HEK293 (cell line): Measurements from ENCODE around the gene SRSF12.

Experiments
- CTCF ChIA-PET: fragments of 350-600 bp; formaldehyde crosslinking; extraction: SDS; loops from one replicate; lab custom pipeline; 2021; ENCODE audit warnings: antibody characterized with exemption; lab: Yijun Ruan, JAX
- POLR2A ChIA-PET: fragments of 300-600 bp; formaldehyde crosslinking; extraction: SDS; loops from one replicate; lab custom pipeline; 2020; ENCODE audit warnings: antibody characterized with exemption, inconsistent platforms; lab: Yijun Ruan, JAX
- H3K27ac ChIP-seq: fragments of 200-500 bp; sonication (Bioruptor generic); 2 replicates; pipeline ENCODE4 v1.5.1; 2014; ENCODE audit warnings: low read depth, low read length, control low read depth, inconsistent platforms; ENCODE audit errors: extremely low read depth
- H3K36me3 ChIP-seq, 2 experiments: fragments of 200-500 bp in 1 of 2; sonication (Bioruptor generic) in 1 of 2; 1 replicate in 1 of 2; 2 replicates in 1 of 2; pipeline ENCODE4 v1.5.1; 2014 to 2017; ENCODE audit warnings: inconsistent platforms in 2 of 2, low read length in 2 of 2; ENCODE audit not compliant: control insufficient read depth in 2 of 2, insufficient read depth in 1 of 2
- H3K4me1 ChIP-seq: fragments of 200-500 bp; sonication (Bioruptor generic); 2 replicates; pipeline ENCODE4 v1.5.1; 2014; ENCODE audit warnings: mild to moderate bottlenecking, low read length, inconsistent platforms; ENCODE audit not compliant: control insufficient read depth, insufficient read depth
- H3K4me3 ChIP-seq: 2 replicates; pipeline ENCODE4 v1.5.1; 2011; ENCODE audit warnings: low read depth, mild to moderate bottlenecking, control low read depth, low read length, moderate library complexity
- H3K9me3 ChIP-seq: fragments of 200-500 bp; sonication (Bioruptor generic); 2 replicates; pipeline ENCODE4 v1.5.1; 2014; ENCODE audit warnings: low read depth, low read length, inconsistent platforms; ENCODE audit not compliant: control insufficient read depth, insufficient read depth
- GLIS2 ChIP-seq: fragments of 450-650 bp; formaldehyde crosslinking; IDR thresholded peaks from 2 replicates; pipeline ENCODE4 v1.5.1; 2016; ENCODE audit warnings: missing biosample characterization, missing genetic modification characterization
- IKZF3 ChIP-seq: fragments of 450-650 bp; IDR thresholded peaks from 2 replicates; pipeline ENCODE4 v1.5.0; 2018; ENCODE audit warnings: missing biosample characterization, mild to moderate bottlenecking, missing genetic modification characterization, moderate library complexity
- KLF1 ChIP-seq: fragments of 450-650 bp; formaldehyde crosslinking; IDR thresholded peaks from 2 replicates; pipeline ENCODE4 v1.5.1; 2016; ENCODE audit warnings: missing biosample characterization, missing genetic modification characterization
- KLF8 ChIP-seq: fragments of 450-650 bp; formaldehyde crosslinking; IDR thresholded peaks from 2 replicates; pipeline ENCODE4 v1.5.1; 2016; ENCODE audit warnings: missing biosample characterization, missing genetic modification characterization
- KLF9 ChIP-seq: fragments of 450-650 bp; formaldehyde crosslinking; IDR thresholded peaks from 2 replicates; pipeline ENCODE4 v1.5.1; 2016; ENCODE audit warnings: missing biosample characterization, missing genetic modification characterization, low read depth
- SP2 ChIP-seq: fragments of 450-650 bp; formaldehyde crosslinking; IDR thresholded peaks from 2 replicates; pipeline ENCODE4 v1.5.1; 2016; ENCODE audit warnings: missing biosample characterization, missing genetic modification characterization
- ZFP37 ChIP-seq: fragments of 450-650 bp; formaldehyde crosslinking; IDR thresholded peaks from 2 replicates; pipeline ENCODE4 v1.5.1; 2016; ENCODE audit warnings: missing biosample characterization, missing genetic modification characterization
- ZFP69B ChIP-seq: fragments of 450-650 bp; formaldehyde crosslinking; IDR thresholded peaks from 2 replicates; pipeline ENCODE4 v1.5.1; 2016; ENCODE audit warnings: missing biosample characterization, missing genetic modification characterization
- ZNF155 ChIP-seq: fragments of 450-650 bp; formaldehyde crosslinking; IDR thresholded peaks from 2 replicates; pipeline ENCODE4 v1.5.1; 2016; ENCODE audit warnings: missing biosample characterization, missing genetic modification characterization
- ZNF394 ChIP-seq: fragments of 450-650 bp; formaldehyde crosslinking; IDR thresholded peaks from 2 replicates; pipeline ENCODE4 v1.5.1; 2016; ENCODE audit warnings: missing biosample characterization, missing genetic modification characterization, mild to moderate bottlenecking, moderate library complexity, borderline replicate concordance
- ZNF701 ChIP-seq: fragments of 450-650 bp; formaldehyde crosslinking; IDR thresholded peaks from 2 replicates; pipeline ENCODE4 v1.5.1; 2016; ENCODE audit warnings: missing biosample characterization, missing genetic modification characterization
- ZNF707 ChIP-seq: fragments of 450-650 bp; formaldehyde crosslinking; IDR thresholded peaks from 2 replicates; pipeline ENCODE4 v1.5.1; 2016; ENCODE audit warnings: missing biosample characterization, missing genetic modification characterization
- ZNF791 ChIP-seq: fragments of 450-650 bp; formaldehyde crosslinking; IDR thresholded peaks from 2 replicates; pipeline ENCODE4 v1.5.1; 2016; ENCODE audit warnings: missing biosample characterization, missing genetic modification characterization
- TF ChIP-seq, protein P1 (sequence below): fragments of 450-650 bp; formaldehyde crosslinking; IDR thresholded peaks from 2 replicates; pipeline ENCODE4 v1.5.1; 2017; ENCODE audit warnings: missing biosample characterization, missing genetic modification characterization
- TF ChIP-seq, protein P2 (sequence below): fragments of 450-650 bp; formaldehyde crosslinking; IDR thresholded peaks from 2 replicates; pipeline ENCODE4 v1.5.1; 2017; ENCODE audit warnings: missing biosample characterization, missing genetic modification characterization
- TF ChIP-seq, protein P3 (sequence below): fragments of 450-650 bp; formaldehyde crosslinking; IDR thresholded peaks from 2 replicates; pipeline ENCODE4 v1.5.1; 2016; ENCODE audit warnings: missing biosample characterization, missing genetic modification characterization
- TF ChIP-seq, protein P4 (sequence below): fragments of 450-650 bp; formaldehyde crosslinking; IDR thresholded peaks from 2 replicates; pipeline ENCODE4 v1.5.1; 2016; ENCODE audit warnings: missing biosample characterization, missing genetic modification characterization, borderline replicate concordance
- TF ChIP-seq, protein P5 (sequence below): fragments of 450-650 bp; formaldehyde crosslinking; IDR thresholded peaks from 2 replicates; pipeline ENCODE4 v1.5.1; 2016; ENCODE audit warnings: missing biosample characterization, missing genetic modification characterization
- TF ChIP-seq, protein P6 (sequence below): fragments of 450-650 bp; formaldehyde crosslinking; IDR thresholded peaks from 2 replicates; pipeline ENCODE4 v1.5.1; 2016; ENCODE audit warnings: missing biosample characterization, missing genetic modification characterization

Gene SRSF12

DNA sequence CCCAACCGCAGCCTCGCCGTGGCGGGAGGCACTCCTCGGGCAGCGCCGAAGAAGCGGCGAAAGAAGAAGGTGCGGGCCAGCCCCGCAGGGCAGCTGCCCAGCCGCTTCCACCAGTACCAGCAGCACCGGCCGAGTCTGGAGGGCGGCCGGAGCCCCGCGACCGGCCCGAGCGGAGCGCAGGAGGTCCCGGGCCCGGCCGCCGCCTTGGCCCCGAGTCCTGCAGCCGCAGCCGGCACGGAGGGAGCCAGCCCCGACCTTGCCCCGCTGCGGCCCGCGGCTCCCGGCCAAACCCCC, 36.8 kb downstream of the SRSF12 start (continued):
- TF ChIP-seq, protein P1, sequence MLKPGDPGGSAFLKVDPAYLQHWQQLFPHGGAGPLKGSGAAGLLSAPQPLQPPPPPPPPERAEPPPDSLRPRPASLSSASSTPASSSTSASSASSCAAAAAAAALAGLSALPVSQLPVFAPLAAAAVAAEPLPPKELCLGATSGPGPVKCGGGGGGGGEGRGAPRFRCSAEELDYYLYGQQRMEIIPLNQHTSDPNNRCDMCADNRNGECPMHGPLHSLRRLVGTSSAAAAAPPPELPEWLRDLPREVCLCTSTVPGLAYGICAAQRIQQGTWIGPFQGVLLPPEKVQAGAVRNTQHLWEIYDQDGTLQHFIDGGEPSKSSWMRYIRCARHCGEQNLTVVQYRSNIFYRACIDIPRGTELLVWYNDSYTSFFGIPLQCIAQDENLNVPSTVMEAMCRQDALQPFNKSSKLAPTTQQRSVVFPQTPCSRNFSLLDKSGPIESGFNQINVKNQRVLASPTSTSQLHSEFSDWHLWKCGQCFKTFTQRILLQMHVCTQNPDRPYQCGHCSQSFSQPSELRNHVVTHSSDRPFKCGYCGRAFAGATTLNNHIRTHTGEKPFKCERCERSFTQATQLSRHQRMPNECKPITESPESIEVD (tag by site-specific recombination) = no peak
- TF ChIP-seq, protein P2, sequence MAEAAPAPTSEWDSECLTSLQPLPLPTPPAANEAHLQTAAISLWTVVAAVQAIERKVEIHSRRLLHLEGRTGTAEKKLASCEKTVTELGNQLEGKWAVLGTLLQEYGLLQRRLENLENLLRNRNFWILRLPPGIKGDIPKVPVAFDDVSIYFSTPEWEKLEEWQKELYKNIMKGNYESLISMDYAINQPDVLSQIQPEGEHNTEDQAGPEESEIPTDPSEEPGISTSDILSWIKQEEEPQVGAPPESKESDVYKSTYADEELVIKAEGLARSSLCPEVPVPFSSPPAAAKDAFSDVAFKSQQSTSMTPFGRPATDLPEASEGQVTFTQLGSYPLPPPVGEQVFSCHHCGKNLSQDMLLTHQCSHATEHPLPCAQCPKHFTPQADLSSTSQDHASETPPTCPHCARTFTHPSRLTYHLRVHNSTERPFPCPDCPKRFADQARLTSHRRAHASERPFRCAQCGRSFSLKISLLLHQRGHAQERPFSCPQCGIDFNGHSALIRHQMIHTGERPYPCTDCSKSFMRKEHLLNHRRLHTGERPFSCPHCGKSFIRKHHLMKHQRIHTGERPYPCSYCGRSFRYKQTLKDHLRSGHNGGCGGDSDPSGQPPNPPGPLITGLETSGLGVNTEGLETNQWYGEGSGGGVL (tag by site-specific recombination) = no peak
- no peak for TF ChIP-seq ZNF791 (tag by site-specific recombination)
- TF ChIP-seq KLF9 (tag by site-specific recombination) = no peak
- TF ChIP-seq ZNF707 (tag by site-specific recombination) = no peak
- TF ChIP-seq SP2 (tag by site-specific recombination) = no peak
- TF ChIP-seq, protein P3, sequence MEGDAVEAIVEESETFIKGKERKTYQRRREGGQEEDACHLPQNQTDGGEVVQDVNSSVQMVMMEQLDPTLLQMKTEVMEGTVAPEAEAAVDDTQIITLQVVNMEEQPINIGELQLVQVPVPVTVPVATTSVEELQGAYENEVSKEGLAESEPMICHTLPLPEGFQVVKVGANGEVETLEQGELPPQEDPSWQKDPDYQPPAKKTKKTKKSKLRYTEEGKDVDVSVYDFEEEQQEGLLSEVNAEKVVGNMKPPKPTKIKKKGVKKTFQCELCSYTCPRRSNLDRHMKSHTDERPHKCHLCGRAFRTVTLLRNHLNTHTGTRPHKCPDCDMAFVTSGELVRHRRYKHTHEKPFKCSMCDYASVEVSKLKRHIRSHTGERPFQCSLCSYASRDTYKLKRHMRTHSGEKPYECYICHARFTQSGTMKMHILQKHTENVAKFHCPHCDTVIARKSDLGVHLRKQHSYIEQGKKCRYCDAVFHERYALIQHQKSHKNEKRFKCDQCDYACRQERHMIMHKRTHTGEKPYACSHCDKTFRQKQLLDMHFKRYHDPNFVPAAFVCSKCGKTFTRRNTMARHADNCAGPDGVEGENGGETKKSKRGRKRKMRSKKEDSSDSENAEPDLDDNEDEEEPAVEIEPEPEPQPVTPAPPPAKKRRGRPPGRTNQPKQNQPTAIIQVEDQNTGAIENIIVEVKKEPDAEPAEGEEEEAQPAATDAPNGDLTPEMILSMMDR (tag by site-specific recombination) = no peak
- TF ChIP-seq, protein P4, sequence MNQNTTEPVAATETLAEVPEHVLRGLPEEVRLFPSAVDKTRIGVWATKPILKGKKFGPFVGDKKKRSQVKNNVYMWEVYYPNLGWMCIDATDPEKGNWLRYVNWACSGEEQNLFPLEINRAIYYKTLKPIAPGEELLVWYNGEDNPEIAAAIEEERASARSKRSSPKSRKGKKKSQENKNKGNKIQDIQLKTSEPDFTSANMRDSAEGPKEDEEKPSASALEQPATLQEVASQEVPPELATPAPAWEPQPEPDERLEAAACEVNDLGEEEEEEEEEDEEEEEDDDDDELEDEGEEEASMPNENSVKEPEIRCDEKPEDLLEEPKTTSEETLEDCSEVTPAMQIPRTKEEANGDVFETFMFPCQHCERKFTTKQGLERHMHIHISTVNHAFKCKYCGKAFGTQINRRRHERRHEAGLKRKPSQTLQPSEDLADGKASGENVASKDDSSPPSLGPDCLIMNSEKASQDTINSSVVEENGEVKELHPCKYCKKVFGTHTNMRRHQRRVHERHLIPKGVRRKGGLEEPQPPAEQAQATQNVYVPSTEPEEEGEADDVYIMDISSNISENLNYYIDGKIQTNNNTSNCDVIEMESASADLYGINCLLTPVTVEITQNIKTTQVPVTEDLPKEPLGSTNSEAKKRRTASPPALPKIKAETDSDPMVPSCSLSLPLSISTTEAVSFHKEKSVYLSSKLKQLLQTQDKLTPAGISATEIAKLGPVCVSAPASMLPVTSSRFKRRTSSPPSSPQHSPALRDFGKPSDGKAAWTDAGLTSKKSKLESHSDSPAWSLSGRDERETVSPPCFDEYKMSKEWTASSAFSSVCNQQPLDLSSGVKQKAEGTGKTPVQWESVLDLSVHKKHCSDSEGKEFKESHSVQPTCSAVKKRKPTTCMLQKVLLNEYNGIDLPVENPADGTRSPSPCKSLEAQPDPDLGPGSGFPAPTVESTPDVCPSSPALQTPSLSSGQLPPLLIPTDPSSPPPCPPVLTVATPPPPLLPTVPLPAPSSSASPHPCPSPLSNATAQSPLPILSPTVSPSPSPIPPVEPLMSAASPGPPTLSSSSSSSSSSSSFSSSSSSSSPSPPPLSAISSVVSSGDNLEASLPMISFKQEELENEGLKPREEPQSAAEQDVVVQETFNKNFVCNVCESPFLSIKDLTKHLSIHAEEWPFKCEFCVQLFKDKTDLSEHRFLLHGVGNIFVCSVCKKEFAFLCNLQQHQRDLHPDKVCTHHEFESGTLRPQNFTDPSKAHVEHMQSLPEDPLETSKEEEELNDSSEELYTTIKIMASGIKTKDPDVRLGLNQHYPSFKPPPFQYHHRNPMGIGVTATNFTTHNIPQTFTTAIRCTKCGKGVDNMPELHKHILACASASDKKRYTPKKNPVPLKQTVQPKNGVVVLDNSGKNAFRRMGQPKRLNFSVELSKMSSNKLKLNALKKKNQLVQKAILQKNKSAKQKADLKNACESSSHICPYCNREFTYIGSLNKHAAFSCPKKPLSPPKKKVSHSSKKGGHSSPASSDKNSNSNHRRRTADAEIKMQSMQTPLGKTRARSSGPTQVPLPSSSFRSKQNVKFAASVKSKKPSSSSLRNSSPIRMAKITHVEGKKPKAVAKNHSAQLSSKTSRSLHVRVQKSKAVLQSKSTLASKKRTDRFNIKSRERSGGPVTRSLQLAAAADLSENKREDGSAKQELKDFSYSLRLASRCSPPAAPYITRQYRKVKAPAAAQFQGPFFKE = no peak
- TF ChIP-seq, all 188 proteins: peak for 4

DNA sequence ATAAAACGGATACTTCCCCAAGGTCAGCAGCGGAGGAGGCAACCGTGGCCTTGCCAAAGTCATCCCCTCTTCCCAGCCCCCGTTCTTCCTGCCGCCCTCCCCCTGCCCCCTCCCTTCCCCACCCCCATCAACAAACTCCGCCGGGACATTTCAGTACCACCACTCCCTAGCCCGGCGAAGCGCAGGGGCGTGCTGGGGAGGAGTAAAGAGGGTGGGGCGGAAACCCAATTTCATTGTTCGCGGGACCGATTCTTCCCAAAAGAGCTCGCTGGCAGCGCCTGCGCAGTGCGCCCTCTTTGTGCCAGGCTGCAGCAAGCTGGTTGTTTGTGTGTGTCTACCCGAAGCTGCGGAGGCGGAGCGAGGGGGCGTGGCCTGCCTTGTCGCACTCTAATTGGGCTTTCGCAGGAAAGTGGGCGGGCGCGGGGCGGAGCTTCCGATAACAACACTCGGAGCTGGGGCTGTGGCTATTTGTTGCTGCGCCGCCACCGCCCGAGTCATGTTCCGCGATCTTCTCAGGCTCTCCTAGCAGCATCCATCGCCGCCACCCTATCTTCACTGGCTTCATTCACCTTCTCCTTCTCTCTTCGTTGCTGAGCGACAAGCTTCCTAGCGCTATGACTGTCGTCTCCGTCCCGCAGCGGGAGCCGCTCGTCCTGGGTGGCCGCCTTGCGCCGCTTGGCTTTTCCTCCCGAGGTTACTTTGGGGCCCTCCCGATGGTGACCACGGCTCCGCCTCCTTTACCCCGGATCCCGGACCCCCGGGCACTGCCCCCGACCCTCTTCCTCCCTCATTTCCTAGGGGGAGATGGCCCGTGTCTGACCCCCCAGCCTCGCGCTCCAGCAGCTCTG, 37.4 kb downstream of the SRSF12 start, which contains the start of gene PNRC1:
TSS of gene PNRC1 (plus strand) at position 471 of the 848 bp plus-strand sequence. CDS start at position 615, 144 bp downstream.
- Histone ChIP-seq H3K9me3 (no peaks in the 10 kb centered on the region), H3K36me3 (peaks cover 20 to 36% of the 10 kb centered on the region in 2 experiments), H3K27ac (peak within 1 kb of the TSS; percentile 99), H3K4me3 (peak within 1 kb of the TSS; percentile 99), H3K4me1 (peaks cover 9% of the 10 kb centered on the region; the same call in 1 of the 2 replicates)
- ChIA-PET POLR2A (interaction anchor here (0.6 to 10.4 kb wide), 60 partner anchors 10 to 1429 kb away, joined by 3 to 84 read pairs (median 4); partner anchors contain the start of genes CASP8AP2, GABRR1, PM20D2 and RNGTT), CTCF (interaction anchor here (0.6 to 1.9 kb wide), 5 partner anchors 37 to 1142 kb away, joined by 3 to 13 read pairs (median 3); no protein-coding TSS in a partner anchor)
- peak; percentile 94 for TF ChIP-seq SP2 (tag by site-specific recombination)
- TF ChIP-seq KLF8 (tag by site-specific recombination) = peak; percentile 92
- no peak for TF ChIP-seq ZNF701 (tag by site-specific recombination)
- TF ChIP-seq, protein P5, sequence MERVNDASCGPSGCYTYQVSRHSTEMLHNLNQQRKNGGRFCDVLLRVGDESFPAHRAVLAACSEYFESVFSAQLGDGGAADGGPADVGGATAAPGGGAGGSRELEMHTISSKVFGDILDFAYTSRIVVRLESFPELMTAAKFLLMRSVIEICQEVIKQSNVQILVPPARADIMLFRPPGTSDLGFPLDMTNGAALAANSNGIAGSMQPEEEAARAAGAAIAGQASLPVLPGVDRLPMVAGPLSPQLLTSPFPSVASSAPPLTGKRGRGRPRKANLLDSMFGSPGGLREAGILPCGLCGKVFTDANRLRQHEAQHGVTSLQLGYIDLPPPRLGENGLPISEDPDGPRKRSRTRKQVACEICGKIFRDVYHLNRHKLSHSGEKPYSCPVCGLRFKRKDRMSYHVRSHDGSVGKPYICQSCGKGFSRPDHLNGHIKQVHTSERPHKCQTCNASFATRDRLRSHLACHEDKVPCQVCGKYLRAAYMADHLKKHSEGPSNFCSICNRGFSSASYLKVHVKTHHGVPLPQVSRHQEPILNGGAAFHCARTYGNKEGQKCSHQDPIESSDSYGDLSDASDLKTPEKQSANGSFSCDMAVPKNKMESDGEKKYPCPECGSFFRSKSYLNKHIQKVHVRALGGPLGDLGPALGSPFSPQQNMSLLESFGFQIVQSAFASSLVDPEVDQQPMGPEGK (tag by site-specific recombination) = peak; percentile 73
- peak; percentile 78 for TF ChIP-seq KLF1 (tag by site-specific recombination)
- TF ChIP-seq ZFP69B (tag by site-specific recombination) = 0 out of 2 replicates have a peak, but pooled peaks have one; percentile 31
- TF ChIP-seq ZNF155 (tag by site-specific recombination) = no peak
- TF ChIP-seq ZFP37 (tag by site-specific recombination) = peak; percentile 86; the same call in 1 of the 2 replicates
- TF ChIP-seq, protein P6, sequence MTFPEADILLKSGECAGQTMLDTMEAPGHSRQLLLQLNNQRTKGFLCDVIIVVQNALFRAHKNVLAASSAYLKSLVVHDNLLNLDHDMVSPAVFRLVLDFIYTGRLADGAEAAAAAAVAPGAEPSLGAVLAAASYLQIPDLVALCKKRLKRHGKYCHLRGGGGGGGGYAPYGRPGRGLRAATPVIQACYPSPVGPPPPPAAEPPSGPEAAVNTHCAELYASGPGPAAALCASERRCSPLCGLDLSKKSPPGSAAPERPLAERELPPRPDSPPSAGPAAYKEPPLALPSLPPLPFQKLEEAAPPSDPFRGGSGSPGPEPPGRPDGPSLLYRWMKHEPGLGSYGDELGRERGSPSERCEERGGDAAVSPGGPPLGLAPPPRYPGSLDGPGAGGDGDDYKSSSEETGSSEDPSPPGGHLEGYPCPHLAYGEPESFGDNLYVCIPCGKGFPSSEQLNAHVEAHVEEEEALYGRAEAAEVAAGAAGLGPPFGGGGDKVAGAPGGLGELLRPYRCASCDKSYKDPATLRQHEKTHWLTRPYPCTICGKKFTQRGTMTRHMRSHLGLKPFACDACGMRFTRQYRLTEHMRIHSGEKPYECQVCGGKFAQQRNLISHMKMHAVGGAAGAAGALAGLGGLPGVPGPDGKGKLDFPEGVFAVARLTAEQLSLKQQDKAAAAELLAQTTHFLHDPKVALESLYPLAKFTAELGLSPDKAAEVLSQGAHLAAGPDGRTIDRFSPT = peak; percentile 99
- peak; percentile 77 for TF ChIP-seq ZNF394 (tag by site-specific recombination)
- TF ChIP-seq GLIS2 = peak; percentile 88
- TF ChIP-seq IKZF3 (tag by site-specific recombination) = 0 out of 2 replicates have a peak, but pooled peaks have one; percentile 6
